Left lobe of liver (tissue), 2 donors: ENCODE measurements around the gene MYDGF. TPM values are rescaled to one million over a fixed set of nuclear protein-coding genes. Genes with fewer than 3 reads are reported as not detected.
"Not testable (repeated sequence)": the region's sequence is repeated elsewhere in the genome, so short reads cannot be mapped to it uniquely, and the experiment has no call there.

Experiments
- ATAC-seq: fragments of 200-7000 bp; cut with Tn5 transposase; one replicate; pipeline ENCODE4 v1.9.1; 2020; ENCODE audit warnings: mild to moderate bottlenecking, moderate library complexity
- DNase-seq: peaks from one replicate; pipeline ENCODE4 v3.0.0-alpha.2; 2020; ENCODE audit warnings: low spot score
- total RNA-seq: library from RNA; stranded (reverse); gene quantifications from one replicate; pipeline ENCODE4 v1.2.1, GENCODE V29; 2021
- donor health status: DM: no; HTN: no; CAD: no; lungs with moderate emphysema.
- donor health status: DM: no; HTN: yes; CAD: no.

Gene MYDGF
- total RNA-seq, 1 donor from 2014 or later, result 85.4 TPM

DNA sequence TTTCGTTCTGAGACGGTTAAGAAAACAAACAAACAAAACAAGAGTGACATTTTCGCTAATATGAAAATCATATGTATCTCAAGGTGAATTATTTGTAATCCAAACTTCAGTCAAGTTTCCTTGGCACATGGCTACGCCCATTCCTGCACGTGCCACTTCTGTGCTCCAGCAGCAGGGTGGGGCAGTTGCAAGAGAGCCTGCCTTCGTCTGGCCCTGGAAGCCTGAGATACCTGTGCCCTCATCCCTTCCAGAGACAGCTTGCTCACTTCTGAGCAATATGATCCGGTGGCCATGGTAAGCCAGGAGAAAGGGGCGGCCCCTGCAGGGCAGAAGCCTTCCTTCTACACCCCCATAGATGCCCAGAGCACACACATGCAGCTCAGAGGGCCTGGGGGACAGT lies 31.4 kb upstream of the MYDGF start:
- DNase-seq (no peak), ATAC-seq (no peak)

DNA sequence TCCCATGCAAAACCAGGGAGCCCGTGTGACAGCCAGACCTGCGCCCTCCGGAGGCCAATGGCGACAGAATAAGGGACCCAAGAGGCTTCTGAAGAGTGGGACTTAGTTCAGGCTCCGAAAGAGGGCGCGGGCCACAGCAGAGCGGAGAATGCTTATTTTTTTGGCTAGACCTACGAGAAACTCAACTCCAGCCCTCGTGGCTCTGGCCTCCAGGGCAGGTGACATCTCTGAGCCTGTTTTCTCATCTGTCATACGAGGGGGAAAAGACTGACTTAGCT lies 30.5 kb upstream of the MYDGF start:
- DNase-seq, result no peak
- no peak for ATAC-seq

DNA sequence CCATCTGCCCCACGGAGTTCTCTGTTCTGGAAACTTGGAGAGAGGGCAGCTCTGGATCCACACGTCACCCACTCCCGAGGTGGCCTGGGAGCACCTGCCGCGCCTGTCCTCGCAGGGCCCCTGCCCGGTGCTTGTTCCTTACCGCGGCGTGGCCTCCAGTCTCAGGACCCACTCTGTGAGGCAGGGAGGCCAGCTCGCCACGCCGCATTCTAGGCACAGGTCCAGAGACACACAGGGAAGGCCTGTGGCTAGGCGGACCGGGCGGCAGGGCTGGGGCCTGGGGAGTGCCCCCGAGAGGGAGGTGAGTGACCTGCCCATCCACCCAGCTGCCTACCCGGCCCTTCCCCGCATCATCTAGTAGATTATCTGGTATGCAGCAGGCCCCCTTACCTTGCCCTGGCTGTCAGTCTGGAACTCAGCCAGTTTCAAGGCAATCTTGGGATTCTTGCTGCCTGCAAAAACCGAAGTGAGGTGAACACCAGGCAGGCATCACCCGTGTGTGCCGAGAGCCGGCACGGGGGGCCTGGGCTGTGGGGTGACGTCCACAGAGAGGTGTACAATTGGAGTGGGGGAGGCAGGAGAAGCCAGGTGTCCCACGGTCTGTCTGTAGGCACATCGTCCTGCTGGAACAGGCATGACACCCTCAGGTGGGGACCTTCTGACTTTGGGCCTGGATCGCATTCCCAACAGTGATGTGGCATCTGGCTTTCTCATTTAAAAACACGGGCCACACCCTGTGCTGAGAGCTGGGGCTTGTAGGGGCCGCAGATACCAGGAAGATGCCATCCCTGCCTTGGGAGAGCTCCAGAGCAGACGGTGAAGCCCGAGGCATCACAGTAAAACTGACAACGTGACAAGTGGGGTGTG lies 29.9 kb upstream of the MYDGF start:
- ATAC-seq (no peak), DNase-seq (no peak)

DNA sequence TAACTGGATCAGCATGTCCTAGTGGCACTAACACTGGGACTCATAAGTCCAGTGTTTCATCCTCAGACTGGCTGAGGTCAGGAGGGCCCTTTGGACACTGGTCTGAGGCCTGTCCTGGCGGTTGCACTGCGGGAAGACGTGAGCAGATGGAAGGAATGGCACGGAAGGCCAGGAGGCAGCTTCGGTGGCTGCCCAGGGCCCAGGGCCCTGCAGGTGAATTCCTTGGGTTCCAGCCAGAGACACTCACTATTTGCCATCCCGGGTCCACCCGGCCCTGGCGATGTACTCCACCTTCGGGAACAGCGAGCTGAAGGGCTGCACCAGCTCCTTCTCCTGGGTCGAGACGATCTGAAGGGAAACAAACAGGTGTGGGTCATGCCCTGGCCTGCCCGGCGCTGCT lies 27.2 kb upstream of the MYDGF start:
- DNase-seq, result no peak
- peak; percentile 1 for ATAC-seq

DNA sequence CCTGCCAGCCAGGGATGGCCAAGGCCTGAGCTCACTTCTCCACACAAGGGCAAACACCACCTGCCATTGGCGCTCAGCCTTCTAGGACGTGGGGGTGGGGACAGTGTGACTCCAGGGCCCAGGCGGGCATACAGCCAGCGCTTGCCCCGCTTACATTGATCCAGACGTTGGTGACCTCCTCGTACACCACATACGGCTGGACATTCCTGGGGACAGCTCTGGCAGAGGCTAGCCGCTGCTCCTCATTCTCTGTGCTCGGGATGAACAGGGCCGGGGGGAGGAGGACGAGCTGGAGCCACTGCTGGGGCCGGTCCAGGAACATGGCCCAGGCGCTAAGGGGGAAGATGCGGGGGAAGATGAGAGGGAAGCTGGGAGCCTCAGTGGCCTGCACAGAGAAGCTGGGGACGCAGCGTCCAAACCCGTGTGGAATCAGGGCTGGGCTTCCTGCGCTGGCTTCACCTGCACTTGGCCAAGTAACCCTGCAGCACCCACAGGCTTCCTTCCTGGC lies 25.1 kb upstream of the MYDGF start:
- peak; percentile 52 for ATAC-seq
- DNase-seq, result peak; percentile 86

DNA sequence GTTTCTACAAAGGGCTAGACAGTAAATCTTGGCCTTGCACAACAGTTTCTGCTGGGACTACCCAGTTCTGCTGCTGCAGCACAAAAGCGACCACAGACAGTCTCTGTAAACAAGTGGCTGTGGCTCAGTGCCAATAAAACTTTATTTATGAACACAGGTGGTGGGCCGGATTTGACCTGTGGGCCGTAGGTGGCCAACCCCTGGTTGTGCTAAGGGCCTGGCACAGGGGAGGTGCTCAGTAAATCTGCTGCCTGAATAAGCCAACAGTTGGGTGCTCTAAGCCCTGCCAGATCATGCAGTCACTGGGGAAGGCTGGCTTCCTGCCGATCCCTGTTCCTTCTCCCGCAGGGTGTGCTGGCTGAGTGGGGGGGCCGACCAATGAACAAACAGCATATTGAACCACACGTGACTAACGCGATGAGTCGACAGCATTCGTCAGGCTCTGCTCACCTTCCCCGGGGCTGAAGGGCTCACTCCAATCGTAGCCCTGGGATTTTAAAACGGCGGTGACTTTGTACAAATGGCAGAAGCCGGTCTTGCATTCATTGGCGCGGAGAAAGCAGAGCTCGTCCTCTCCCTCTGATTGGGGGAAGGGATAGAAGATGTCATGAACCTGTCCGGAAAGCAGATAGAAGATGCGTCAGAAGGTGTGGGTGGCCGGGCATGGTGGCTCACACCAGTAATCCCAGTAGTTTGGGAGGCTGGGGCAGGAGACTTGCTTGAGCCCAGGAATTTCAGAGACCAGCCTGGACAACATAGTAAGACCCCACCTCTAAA lies 24.3 kb upstream of the MYDGF start:
- ATAC-seq, result peak; percentile 76
- peak; percentile 97 for DNase-seq

DNA sequence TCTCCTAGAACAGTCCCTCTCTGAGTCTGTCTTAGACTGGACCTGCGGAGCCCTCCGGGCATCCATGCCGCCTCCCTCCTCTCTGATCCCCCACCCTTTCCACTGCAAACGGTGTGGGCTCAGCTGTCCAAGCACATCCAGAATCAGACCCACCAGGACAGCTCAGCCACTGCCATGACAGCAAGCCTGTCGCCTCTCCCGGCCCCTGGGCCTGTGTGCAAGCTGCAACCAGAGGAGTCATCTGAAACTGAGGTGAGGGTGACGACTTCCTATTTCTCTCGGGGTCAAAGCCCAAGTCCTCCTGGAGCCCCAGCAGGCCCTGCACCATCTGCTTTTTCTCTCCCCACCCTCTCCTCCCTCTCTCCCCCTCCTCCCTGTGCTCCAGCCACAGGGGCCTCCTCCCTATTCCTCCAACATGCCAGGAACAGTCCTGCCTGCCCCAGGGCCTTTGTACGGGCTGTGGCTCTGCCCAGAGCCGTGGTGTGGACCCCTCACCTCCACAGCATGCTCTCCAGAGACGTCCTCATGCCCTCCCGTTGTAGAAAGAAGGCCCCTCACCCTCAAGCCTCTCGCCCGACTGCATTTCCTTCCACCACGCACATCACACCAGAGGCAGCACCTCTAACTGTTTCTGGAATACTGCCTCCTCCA lies 23.5 kb upstream of the MYDGF start:
- ATAC-seq, result no peak

DNA sequence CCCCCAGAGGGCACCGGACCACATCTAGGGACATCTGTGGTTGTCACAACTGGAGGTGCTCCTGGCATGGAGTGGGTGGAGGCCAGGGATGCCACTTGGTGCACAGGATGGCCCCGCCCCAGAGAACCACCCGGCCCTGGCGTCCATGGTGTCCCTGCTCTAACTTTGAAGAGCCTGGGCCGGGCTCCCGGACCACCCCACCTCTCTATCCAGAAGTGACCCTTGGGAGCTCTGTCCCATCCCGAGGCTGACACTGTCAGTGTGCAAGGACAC lies 22.9 kb upstream of the MYDGF start:
- ATAC-seq, result no peak
- no peak for DNase-seq

More for the DNA sequence above, 23.5 kb upstream of the MYDGF start:
- DNase-seq, result no peak

DNA sequence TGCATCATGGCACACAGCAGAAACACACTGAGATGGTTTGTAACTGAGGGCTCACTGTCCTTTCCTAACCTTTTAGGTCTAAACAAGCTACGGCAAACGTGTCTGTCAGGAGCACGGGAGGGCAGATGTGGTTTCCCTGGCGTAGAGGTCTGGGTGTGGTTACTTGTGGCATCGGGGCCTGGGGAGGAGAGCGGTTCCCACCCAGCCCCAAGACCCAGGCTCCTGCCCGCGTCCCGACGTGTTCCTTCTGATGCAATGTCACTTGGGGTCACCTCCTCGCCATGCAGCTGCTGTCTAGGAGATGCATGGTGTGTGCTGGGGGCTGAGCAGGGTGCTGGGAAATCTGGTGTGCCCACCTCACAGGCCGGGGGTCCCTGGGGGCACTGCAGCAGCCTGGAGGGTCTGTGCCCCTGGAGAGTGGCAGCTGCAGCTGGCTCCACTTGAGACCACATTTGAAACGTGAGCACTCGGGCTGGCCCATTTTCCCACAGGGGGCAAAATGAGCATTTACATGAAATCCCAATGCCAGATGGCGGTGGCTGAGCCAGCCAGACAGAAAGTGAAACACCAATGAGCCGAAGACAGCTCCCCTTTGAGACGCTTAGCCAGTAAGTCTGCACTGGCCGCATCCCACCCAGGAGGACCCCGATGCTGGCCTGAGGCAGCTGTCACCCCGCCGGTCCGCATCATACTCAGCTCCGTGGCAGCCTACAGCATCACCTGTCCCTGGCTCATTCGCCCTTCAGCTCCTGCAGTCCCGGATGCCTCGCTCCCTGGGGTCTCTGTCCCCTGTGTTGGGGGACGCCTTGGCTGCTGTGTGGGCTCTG lies 22.3 kb upstream of the MYDGF start:
- no peak for DNase-seq
- no peak for ATAC-seq

DNA sequence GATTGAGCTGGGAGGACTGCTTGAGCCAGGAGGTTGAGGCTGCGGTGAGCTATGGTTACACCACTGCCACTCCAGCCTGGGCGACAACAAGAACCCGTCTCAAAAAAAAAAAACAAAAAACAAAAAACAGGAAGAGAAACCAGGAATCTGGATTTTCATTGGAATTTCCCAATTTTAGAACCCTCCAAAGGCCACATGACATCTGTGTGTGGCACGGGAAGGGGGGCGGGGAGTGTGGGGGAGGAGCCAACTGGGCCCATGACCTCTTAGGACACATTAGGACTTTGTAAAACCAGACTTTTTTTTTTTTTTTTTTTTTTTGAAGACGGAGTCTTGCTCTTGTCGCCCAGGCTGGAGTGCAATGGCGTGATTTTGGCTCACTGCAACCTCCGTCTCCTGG lies 21.2 kb upstream of the MYDGF start:
- no peak for ATAC-seq
- no peak for DNase-seq

DNA sequence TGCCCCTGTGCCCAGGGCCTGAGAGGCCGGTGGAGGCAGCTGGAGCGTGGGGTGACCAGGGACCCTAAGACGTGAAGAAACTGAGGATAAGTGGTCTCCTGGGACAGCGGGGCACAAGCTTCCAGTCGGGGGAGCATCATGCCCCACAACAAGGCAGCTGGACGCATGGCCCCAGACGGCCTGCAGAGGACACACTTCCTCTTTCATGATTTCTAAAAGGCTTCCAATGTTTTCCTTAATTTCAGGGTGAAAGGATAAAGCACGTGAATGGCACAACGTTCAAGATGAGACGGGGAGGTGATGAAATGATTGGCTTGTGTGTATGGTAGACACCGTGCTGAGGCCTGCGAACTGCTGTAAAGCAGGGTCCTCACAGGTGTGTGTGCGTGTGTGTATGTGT lies 20.2 kb upstream of the MYDGF start:
- ATAC-seq, result no peak

DNA sequence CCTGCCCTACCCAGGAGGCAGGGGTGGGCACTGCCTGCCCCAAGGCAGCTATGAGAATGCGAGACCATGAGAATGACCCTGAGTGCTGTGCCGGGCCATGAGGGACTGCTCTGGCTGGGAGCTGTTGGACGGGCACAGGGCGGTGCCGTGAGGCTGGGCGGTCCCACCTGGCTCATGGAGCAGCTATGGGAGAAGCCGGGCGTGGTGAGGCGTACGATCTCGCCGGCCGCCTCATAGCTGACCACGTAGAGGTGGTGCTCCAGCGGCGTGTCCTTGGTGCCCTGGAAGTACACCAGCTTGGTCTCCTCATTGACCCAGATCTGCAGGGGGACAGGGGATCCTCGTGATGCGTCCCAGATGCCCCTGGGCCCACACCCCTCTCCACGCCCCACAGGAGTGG lies 19.3 kb upstream of the MYDGF start:
- no peak for DNase-seq

More for the DNA sequence above, 20.2 kb upstream of the MYDGF start:
- DNase-seq, result no peak

DNA sequence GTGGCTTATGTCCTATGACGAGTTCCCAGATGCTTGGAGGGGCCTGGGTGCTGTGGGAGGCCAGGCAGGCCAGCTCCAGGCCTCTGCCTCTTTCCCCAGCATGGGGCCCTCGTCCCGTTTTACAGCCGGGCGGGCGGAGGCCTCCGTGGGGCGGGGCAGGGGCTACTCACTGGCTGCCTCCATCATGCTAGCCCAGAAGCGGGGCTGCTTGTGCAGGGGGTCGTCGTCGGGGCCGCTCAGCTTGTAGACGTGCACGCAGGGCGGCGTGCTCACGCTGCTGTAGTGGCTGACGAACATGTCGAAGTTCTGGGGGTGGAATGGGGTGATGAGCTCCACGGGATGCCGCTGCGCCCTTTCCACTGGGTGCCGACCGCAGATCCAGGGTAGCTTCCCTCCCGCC lies 18.4 kb upstream of the MYDGF start:
- DNase-seq (no peak), ATAC-seq (no peak)

More for the DNA sequence above, 19.3 kb upstream of the MYDGF start:
- ATAC-seq, result no peak

DNA sequence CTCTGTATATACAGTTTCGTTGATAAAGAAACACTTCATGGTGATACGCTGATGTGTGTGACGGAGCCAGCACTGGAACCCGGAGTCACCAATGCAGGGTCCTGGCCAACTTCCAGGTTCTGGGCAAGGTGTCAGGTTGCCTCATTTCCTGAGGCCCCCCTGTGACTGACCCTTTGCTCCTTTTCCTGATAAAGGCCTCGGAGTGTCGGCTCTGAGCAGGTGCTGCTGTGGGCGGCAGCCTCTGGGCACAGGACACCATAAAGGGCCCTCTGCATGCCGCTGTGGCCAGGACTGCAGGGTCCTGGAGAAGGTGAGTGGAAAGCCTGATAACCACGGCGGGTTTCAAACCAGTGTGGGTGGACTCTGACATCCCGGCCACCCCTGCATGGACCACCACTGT lies 17.3 kb upstream of the MYDGF start:
- ATAC-seq (no peak), DNase-seq (no peak)

DNA sequence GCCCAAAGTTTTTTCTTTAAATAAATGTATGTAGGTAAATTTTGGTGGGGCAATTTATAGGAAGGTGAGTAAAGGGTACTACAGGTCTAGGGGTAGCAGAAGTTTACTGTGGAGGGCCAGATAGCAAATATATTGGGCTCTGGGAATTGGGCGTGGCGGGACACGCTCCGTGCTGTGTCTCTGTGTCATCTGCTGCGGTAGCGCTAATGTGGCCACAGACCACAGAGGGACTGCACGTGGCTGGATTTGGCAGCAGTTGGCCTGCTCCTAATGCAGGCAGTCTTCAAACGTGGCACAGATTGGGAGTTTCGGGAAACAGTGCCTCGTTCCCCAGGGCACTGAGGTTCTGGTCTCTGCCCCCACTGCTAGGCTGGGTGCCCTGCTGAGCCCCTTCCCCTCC lies 16.6 kb upstream of the MYDGF start:
- ATAC-seq, result no peak
- DNase-seq, result no peak

DNA sequence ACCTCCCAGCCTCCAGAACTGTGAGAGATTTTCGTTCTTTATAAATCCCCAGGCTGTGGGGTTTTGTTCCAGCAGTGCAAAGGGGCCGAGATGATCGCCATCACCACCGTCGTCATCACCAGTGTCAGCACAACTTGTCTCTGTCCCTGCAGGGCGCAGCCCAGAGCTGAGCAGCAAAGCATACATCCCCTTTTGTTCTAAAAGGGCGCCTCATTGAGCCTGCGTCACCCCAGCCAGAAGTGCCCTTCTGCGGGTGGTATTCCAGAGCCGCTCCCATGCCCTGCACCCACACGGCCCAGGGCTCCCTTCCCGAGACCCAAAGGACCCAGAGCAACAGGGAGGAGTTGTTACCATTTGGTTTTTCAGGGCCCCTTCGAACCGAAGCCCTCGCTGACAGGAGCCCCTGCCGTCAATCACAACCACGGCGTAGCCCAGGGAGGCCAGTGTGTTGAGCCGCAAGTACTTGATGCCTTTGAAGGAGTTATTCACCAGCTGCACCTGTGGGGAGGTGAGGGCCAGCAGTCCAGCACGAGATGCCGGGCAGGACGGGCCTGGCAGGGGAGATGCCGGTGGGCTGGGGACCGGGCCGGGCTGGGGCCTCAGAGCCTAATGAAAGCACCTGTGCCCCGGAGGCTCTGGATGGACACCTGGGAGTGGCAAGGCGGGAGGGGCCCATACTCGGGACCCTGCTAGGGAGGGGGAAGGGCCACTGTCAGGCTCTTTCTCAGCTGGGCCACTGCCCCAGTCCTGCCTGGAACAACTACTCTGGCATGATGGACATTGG lies 14.4 kb upstream of the MYDGF start:
- DNase-seq (no peak), ATAC-seq (no peak)

DNA sequence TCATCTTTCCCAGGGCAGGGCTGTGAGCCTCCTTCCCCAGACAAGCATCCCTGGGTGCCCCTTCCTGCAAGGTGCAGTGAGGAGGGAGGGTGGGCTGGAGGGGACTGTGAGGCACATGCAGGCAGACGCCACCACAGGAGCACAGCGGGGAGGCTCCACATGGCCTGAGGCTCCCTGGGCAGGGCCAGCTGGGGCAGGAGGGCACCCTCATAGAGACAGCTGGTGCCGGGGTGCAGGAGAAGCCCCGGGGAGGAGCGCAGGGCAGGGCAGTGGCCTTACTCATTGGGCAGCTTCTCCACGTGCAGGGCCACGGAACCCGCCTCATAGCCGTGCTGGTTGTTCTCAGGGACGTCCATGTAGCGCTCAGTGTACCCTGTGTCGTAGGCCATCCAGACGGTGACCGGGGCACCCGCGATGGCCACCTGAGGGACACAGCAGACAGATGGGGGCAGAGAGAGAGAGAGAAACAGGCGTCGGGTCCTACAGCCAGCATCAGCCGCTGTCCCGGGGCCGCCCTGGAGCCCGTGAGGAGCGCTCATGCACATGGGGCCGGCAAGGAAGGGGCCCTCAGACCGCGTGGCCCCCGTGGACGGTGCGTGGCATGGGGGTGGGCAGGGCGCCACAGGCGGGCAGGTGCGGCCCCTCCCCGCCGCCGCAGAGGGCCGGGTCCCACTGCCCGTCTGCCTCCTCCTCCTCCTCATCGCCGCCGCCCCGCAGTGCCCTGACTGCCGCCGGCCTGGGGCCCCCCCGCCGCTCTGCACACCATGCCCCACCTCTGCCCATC lies 12.5 kb upstream of the MYDGF start:
- no peak for DNase-seq
- no peak for ATAC-seq

DNA sequence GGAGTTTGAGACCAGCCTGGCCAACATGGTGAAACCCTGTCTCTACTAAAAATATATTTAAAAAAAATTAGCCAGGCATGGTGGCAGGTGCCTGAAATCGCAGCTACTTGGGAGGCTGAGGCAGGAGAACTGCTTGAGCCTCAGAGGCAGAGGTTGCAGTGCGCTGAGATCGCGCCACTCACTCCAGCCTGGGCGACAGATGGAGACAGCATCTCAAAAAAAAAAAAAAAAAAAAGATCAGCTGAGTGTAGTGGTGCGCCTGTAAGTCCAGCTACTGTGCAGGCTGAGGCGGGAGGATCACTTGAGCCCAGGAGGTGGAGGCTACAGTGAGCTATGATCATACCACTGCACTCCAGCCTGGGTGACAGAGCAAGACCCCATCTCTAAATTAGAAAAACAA lies 9.9 kb upstream of the MYDGF start:
- not testable (repeated sequence) for ATAC-seq, DNase-seq
